NCI-H2196 (cell line): ENCODE results near the gene FAIM2.
A peak's percentile ranks its signal among the peaks of the same experiment; 100 is the strongest.
"Not testable (repeated sequence)": the region's sequence is repeated elsewhere in the genome, so short reads cannot be mapped to it uniquely, and the experiment has no call there.

ENCODE experiments used
- DNase-seq: peaks from one replicate; lab custom pipeline; 2025; ENCODE audit not compliant: unreplicated experiment; lab: John Stamatoyannopoulos, UW

Gene FAIM2

DNA sequence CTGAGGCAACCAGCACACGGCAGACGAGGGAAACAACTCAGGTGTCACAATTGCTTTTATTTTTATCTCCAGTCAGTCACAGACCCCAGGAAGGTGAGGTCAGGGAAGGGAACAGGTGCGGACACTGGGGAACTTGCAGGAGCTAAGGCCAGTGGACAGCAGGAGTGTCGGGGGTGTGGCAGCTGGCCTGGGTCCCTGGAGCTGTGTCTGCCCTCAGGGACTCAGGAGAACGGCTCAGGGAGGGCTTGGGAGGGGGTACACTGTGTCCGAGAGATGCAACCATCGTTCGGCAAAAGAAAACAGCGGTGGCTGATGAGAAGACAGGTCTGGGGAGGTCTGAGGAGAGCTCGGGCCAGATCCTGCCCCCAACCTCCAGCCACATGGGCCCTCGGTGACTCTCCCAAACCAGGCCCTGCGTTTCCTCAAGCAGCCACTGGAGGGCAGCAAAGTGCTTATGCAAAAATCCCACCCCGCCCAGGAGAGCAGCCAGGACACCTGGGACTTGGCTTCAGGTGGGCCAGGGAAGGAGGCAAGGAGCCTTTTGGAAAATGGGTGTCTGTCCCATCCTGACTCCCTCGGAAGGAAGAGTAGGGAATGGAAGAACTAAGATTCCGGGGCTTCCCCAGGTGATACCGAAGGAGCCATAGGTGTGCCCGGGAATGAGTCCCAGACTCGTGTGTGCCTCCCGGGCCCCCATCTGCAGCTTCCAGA lies 36.7 kb downstream of the FAIM2 start:
- peak; percentile 81 for DNase-seq

DNA sequence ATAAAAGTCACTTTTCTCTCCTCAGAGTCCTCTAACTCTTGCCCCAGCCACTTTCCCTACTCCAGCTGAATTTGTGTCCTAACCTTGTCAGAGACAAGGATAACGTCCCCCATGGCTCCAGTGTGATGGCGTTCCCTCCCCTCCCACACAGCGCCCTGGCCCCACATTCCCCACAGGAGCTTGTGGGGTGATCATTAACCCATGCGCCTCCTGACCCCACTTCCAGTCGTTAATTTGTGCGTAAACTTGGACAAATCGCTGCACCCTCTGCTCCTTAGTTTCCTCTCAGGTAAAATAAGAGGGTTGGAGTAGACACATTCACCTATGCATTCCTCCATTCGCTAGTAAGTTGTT lies 37.9 kb downstream of the FAIM2 start:
- DNase-seq, result no peak

DNA sequence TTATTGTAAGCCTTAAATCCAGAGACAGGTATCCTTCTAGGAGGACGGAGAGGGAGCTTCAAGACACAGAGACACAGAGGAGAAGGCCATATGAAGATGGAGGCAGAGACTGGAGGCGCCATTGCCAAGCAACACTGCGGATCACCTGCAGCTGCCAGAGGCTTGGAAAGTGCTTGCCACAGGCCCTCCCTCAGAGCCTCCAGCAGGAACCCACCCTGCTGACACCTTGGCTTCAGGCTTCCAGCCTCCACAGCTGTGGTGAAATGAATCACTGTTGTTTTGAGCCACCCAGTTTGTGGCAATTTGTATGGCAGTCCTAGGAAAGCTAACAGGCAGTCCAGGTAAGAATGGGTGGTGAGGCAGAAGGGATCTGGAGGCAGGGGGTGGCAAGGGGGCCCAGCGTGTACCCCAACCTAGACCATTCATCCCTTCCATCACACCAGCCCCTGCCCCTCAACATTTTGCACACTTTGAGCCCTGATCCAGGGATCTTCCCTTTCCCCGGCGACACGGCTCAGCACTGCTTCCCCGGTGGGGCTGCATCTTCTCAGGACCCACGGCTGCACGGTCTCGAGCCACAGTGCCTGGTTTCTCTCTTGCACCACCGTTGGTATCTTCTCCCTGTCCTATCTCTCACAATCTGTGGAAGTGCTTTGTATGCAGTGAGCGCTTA lies 38.5 kb downstream of the FAIM2 start:
- no peak for DNase-seq

DNA sequence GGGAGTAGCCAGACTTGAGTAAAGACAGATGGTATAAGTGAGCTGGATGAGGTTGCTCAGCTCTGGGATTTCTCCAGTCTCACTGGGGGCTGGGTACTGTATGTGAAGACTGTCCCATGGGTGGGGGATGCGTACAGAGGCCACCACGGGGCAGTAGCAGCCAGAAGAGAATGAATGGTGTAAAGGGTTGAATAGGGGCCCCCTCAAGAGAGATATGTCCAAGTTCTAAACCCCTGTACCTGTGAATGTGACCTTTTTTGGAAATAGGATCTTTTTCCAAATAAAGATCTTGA lies 39.0 kb downstream of the FAIM2 start:
- DNase-seq, result no peak

DNA sequence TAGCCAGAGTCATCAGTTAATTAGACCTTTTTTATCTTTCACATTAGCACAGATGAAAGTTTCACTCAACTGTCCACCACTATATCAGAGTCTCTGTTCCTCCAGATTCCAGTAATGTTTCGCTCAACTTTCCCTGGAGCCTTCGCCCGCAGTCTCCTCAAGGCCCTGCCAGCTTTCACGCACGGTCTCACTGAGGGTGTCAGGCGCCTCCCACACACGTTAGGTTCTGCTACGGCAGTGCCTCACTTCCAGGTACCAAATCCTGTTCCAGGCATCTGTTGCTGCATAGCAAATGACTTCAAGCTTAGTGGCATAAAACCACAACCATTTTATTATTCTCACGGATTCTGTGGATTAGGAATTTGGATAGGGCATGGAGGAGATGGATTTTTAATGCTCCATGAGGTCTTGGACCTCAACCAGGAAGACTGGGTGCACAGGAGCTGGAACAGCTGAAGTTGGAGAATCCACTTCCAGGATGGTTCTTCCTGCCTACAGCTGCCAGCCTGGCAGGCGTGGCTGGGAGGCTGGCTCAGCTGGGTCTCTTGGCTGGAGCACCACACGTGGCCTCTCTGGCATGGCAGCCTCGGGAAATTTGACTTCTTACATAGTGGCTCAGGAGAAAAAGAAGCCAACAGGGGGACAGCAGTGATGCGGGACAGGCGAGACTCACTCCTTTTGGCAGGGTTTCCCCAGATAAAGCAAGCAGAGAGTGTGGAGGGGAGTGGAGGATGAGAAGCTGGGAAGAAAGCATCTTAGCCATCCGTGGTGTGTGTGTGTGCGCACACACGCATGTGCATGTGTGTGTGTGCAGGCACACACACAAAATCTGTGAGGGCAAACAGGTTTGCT lies 39.5 kb downstream of the FAIM2 start:
- peak; percentile 26 for DNase-seq

DNA sequence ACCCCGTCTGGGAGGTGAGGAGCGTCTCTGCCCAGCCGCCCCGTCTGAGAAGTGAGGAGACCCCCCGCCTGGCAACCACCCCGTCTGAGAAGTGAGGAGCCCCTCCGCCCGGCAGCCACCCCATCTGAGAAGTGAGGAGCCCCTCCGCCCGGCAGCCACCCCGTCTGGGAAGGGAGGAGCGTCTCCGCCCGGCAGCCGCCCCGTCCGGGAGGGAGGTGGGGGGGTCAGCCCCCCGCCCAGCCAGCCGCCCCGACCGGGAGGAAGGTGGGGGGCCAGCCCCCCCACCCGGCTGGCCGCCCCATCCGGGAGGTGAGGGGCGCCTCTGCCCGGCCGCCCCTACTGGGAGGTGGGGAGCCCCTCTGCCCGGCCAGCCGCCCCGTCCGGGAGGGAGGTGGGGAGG lies 42.8 kb downstream of the FAIM2 start:
- not testable (repeated sequence) for DNase-seq

DNA sequence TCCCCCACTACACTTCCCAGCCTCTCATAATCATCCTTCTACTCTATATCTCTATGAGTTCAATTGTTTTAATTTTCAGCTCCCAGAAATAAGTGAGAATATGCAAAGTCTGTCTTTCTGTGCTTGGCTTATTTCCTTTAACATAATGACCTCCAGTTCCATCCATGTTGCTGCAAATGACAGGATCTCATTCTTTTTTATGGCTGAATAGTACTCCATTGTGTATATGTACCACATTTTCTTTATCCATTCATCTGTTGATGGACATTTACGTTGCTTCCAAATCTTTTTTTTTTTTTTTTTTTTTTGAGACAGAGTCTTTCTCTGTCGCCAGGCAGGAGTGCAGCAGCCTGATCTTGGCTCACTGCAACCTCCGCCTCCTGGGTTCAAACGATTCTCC lies 47.8 kb downstream of the FAIM2 start:
- not testable (repeated sequence) for DNase-seq

DNA sequence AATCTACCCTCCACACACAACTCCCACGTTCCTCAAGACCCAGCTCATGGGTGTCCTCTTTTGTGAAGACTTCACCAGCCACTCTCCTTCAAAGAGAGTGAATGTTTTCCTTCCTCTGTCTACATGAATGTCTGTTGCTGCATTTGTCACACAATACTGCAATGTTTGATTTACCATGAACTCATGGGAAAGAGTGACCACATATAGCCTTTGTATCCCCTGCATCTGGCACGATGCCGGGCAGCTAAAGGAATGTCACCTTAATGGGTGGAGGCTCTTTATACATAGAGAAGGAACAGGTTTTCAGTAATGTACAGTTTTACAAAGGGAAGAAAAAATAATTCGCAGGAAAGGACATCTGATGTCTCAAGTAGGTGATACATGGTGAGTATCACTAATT lies 48.7 kb downstream of the FAIM2 start:
- DNase-seq, result no peak

DNA sequence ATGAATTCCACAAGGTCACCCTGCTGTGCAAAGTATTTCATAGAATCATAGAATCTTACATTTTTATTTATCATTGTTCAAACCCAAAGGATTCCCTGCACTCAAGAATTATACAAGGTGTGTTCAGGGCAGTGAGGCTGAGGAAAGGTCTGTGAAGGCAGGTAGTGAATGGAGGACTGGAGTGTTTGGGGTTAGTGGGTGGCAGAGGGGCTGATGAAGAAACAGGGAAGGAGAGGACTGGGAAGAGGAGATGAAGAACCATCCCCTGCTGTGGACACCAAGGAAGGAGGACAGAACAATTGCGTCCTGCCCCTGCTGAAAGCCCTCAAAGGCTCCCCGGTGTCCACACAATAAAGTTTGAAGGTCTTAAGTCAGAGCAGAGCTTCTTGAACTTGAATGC lies 50.0 kb downstream of the FAIM2 start:
- DNase-seq, result no peak

DNA sequence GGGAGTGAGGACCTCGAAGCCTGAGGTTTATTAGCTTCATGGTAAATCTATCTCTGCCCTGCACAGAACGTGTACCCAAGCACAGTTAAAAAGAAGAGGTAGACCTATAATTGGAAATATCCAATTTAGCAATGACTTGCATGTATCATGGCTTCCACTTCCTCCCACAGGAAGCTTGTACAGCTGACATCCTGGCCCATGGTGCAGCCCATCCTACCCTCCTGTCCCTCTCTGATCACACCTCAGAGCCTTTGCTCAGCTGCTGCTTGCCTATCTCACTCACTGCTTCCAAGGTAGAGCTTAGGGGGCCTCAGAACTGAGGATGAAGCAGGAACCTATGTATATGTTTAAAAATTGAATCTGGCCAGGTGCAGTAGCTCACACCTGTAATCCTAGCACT lies 56.5 kb downstream of the FAIM2 start:
- no peak for DNase-seq

DNA sequence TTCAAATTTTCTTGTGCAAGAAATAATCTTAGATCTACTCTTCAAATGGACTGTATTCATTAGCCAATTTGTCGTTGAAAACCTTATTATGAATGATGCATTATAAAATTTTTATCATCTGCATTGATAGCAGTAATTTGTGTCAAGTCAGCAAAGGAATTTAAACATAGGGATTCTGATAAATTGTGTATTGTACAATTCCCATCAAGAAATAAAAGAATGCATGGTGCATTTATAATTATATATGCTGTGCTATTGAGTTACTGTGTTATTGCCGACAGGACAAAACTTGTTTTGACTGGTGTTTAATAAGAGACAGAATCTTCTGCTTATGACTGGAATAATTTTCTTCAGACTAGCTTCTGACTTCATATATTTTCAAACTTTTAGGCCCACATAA lies 57.7 kb downstream of the FAIM2 start:
- no peak for DNase-seq

DNA sequence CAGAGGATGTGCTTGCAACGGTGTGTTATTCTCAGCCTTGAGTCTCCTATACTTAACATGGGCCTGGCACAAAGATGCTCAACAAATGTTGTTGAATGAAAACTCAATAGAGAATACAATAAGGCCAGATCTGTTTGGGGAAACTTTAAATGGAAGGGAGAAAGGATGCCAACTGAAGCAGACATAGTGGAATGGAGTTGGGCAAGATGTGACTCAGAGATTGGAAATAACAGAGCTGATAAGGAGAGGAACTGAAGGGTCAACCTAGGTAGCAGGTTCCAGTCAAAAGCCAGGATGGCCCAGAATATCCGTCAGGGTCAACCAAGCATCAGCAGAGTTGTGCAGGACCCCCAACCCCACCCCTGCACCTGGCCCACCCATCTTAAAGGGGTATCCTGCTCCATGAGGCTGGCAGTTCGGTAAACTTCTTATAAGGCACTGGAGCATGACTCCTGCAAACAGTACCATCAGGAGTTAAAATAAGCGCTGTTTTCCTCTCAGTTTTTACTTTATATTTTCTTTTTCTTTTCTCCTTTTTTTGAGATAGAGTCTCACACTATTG lies 59.7 kb downstream of the FAIM2 start:
- DNase-seq, result no peak

DNA sequence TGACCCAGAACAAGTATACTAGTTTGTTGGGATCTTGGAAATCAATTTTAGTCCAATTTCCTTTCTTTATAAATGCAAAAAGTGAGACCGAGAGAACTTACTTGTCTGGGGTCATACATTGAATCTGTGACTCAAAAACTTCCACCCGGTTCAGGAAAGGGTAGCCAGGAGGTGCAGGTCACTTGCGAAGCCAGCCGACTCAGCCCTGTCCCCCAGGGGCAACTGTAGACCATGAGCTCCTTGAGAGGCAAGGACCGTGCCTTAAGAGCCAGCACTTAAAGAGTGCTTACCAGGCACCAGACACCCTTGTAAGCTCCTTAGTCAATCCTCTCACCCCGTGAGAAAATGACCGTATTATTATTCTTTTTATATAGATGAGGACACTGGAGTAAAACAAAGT lies 60.3 kb downstream of the FAIM2 start:
- DNase-seq, result no peak

DNA sequence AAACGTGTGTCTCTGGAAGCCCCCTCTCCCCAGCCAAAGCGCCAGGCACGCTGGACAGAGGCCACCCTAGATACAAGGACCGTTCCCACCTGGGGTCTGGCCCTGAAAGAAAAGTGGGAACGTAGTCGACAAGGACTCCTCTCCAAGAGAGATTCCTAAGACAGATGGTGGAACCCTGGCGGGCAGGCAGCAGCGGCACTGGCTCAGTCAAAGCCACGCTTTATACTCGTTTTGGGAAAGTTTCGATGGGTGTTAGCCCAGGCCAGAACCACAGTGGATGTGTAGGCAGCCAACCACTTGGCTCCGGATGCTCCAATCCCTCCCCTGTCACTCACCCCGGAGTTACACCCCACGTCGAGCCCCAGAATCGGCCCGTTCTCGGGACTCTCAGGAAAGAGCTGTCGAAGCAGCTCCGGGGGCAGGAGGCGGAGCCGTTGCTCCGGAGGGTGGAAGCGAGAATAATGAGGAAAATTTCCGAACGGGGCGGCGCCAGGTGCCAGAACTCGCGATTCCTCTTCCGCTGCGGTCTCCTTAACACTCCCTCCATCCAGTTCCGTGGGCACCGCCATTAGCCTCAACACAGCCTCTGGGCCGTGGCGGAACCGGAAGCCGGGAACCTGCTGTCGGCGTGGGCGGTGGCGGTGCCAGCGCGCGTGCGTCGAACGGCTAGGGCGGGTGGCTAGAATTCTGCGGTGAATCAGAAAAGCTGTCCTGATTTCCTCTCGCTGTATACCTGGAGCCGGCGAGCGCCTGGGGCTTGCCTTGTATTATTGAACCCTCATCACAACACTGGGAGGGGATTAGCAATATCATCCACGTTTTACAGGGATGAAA lies 61.0 kb downstream of the FAIM2 start, which contains the start of gene BCDIN3D:
Gene BCDIN3D, minus strand, starts transcription at position 588 of the 834 bp plus-strand sequence. Its CDS starts 19 bp downstream, at position 569.
- peak; percentile 93 for DNase-seq

DNA sequence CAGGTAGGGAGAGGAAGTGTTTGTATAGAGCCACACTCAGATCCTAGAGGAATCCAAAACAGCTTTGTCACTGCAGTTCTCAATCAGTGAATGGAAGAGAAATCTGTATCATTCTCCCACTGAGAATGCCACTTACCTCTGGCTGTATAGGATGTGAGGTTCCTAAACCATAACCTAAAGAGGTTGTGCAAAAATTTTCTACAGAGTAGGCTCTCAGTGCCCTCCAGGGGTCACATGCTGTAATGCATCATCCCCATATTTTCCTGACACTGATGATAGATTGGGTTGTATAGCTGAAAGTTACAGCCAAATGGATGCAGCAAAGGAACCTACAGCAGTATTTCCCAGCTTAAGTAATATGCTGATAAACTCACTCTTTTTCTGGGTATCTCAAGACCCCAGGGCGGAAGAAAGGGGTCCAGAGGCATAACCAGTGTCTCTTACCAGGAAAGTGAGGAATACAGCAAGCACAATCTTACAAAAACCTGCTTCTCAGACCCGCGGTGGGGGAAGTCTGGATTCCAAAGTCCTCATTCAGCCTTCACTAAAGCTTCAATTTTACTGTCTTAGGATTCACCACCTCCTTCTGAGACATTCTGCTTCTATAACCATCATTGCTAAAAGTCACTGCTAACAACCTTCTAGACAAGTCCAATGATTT lies 64.6 kb downstream of the FAIM2 start:
- peak; percentile 47 for DNase-seq

DNA sequence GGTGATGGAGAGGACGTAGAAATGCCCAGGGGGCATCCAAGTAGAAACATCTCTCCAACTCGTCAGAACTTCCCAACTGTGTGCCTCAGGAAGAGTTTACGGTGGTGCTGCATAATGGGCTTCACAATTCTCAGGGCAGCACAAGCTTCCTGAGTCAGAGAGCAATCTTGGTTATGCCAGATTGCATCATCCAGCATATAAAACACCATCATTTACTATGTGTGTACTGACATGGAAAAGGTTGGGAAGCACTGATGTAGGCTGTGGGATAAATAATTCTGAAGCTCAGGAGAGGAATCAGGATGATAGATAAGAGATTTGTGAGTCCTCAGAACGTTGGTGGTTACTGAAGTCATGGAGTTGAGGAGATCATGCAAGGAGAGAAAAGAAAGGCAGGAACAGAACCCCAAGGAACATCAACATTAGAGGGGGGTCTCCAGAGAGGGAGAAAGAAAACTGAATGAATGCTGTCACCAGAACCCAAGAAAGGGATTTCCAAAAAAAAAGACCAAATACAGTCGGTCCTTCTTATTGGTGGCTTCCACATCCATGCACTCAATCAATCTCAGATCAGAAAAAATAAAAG lies 70.8 kb downstream of the FAIM2 start:
- DNase-seq, result no peak

DNA sequence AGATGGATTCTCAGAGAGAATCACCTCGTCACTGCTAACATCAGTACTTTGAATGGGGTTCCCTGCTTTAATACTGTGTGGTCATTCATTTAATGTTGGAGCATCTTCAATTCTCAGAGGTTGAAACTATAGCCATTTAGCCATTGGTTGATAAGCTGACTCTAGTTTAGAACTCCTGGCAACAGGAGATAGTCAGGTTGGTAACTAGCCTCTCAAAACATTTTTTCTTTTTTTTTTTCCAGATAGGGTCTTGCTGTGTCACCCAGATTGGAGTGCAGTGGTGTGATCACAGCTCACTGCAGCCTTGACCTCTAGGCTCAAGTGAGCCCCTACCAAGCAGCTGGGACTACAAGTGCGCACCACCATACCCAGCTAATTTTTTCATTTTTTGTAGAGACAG lies 72.0 kb downstream of the FAIM2 start:
- no peak for DNase-seq

DNA sequence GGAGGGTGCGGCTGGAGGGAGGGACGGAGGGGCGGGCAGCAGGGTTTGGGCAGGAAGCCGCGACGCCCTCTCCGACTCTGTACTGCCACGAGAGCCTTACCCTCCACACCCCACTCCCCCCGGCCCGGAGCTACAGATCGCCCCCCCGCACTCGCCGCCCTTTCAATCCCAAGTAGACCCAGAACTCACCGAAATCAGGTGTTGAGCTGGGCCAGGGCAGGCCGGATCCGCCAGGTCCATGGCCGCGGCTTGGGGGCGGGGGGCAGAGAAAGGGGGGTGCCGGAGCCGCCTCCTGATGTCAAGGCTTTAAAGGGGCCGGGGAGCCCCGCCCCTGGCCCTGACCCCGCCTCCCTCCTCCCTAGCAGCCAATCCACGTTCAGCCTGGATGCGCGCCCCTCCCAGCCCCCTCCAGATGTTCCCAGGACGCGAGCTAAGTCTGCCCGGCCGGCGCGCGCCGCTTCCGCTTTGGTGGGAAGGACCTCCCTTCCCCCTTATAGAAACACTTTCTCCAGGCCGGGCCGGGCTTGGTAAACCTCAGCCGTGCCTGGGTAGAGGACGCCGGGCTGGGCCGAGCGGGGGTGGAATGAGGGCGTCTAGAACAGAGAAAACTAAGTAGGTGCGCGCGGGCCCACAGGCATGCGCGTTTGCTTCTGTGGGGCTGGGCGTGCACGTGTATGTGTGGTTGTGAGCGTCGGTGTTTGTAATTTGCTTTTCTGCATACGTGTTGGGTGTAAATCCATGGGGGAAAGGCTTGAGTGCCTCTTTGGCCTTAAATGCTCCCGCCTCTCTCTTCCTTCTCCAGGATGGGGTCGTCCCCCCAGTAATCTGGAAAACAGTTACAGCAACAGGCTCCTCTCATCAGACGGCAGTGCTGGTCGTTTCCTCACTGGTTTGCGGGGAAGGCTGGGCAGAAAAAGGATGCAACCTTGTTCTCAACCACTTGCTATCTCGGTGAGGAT lies 75.3 kb downstream of the FAIM2 start, which contains the start of gene NCKAP5L:
Gene NCKAP5L, minus strand, starts transcription at position 281 of the 959 bp plus-strand sequence. CDS start 24,369 bp downstream, outside the sequence.
- peak; percentile 95 for DNase-seq
